HG02759 (cell line): Measurements from ENCODE around the gene LHX4.
A peak's percentile ranks its signal among the peaks of the same experiment; 100 is the strongest.

Experiments
- ATAC-seq: cut with Tn5 transposase; IDR thresholded peaks from one replicate; pipeline ENCODE4 v1.9.1; 2021; ENCODE audit warnings: mild to moderate bottlenecking, moderate library complexity; ENCODE audit not compliant: unreplicated experiment

The LHX4 gene

GRCh38 chr1:180241716-180242544 is 11.9 kb downstream of the LHX4 start:
- ATAC-seq = no peak

- no peak for ATAC-seq
Measured at GRCh38 chr1:180243517-180244221, 13.6 kb downstream of the LHX4 start.

GRCh38 chr1:180244840-180245239 is 14.8 kb downstream of the LHX4 start:
- ATAC-seq = no peak

- no peak for ATAC-seq
Measured at GRCh38 chr1:180246579-180246978, 16.5 kb downstream of the LHX4 start.

- no peak for ATAC-seq
Measured at GRCh38 chr1:180247061-180247460, 17.0 kb downstream of the LHX4 start.

GRCh38 chr1:180247580-180247979 is 17.5 kb downstream of the LHX4 start:
- no peak for ATAC-seq

- ATAC-seq = no peak
Measured at GRCh38 chr1:180248176-180248575, 18.1 kb downstream of the LHX4 start.

- no peak for ATAC-seq
Measured at GRCh38 chr1:180248731-180249681, 18.9 kb downstream of the LHX4 start.

- no peak for ATAC-seq
Measured at GRCh38 chr1:180249725-180250498, 19.8 kb downstream of the LHX4 start.

- ATAC-seq = no peak
Measured at GRCh38 chr1:180250499-180250770, 20.4 kb downstream of the LHX4 start.

- ATAC-seq = no peak
Measured at GRCh38 chr1:180250883-180251509, 20.9 kb downstream of the LHX4 start.

- ATAC-seq = no peak
Measured at GRCh38 chr1:180251526-180252305, 21.7 kb downstream of the LHX4 start.

- peak; percentile 66 for ATAC-seq
Measured at GRCh38 chr1:180252638-180253536, 22.8 kb downstream of the LHX4 start.

GRCh38 chr1:180253585-180254495 is 23.8 kb downstream of the LHX4 start:
- ATAC-seq = no peak

- ATAC-seq = no peak
Measured at GRCh38 chr1:180254496-180254819, 24.4 kb downstream of the LHX4 start.

- ATAC-seq = no peak
Measured at GRCh38 chr1:180254854-180255253, 24.8 kb downstream of the LHX4 start.

- ATAC-seq = no peak
Measured at GRCh38 chr1:180255536-180256340, 25.7 kb downstream of the LHX4 start.
